ENCODE measurements around the gene CDH4.
A peak's percentile ranks its signal among the peaks of the same experiment; 100 is the strongest.

Gene CDH4

DNA sequence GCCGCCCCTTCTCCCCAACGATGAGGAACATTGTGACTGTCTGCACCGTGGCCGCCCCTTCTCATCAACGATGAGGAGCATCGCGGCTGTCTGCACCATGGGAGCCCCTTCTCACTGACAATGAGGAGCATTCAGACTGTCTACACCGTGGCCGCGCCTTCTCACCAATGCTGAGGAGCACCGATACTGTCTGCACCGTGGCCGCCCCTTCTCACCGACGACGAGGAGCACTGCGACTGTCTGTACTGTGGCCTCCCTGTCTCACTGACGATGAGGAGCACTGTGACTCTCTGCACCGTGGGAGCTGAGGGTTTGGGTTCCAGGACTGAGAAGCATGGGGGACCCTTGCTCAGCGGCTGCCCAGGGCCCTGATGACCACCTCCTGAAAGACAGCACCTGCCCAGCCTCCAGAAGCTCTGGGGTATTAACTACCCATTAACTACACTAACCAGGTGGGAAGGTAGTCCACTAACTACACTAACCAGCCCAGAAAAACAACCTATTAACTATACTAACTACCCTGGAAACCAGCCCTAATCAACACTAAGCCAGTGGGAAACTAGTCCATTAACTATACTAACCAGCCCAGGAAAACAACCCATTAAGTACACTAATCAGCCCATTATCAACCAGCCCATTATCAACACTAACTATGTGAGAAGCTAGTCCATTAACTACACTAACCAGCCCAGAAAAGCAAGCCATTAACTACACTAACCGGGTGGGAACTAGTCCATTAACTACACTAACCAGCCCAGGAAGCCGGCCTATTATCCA is 696.7 kb downstream of the CDH4 start:
- Histone ChIP-seq H3K9me3 (replicated peaks in 1 of 2; ENCODE audit: control insufficient read depth in 2 of 2, insufficient read depth in 1 of 2, low read depth in 1 of 2, low read length in 2 of 2) (no peaks in the 10 kb centered on the region), H2BK120ac (ENCODE audit: low read depth, low read length) (no peak overlapping the region), H2AFZ (ENCODE audit: low read length) (no peak overlapping the region), H2BK12ac (ENCODE audit: low read length) (no peak overlapping the region), H3K79me1 (ENCODE audit: low read depth, low read length) (no peaks in the 10 kb centered on the region), H3K27me3 (ENCODE audit: control insufficient read depth in 3 of 3, insufficient read depth in 3 of 3, low read depth in 1 of 3, low read length in 3 of 3) (no peaks in the 10 kb centered on the region), H3K4me3 (ENCODE audit: low read length in 2 of 2) (peak overlapping the region in 1 of 2 donors; percentile 14), H3K14ac (ENCODE audit: low read length) (no peak overlapping the region), H4K91ac (ENCODE audit: low read depth, low read length, poor library complexity) (no peak overlapping the region), H3K36me3 (replicated peaks in 1 of 2; ENCODE audit: control insufficient read depth in 2 of 2, insufficient read depth in 2 of 2, low read length in 2 of 2) (no peaks in the 10 kb centered on the region), H2BK15ac (ENCODE audit: low read length) (no peak overlapping the region), H3K4me1 (ENCODE audit: control insufficient read depth in 2 of 2, insufficient read depth in 1 of 2, low read depth in 1 of 2, low read length in 2 of 2) (peaks cover 6 to 8% of the 10 kb centered on the region in 2 donors), H3K18ac (ENCODE audit: low read length) (no peak overlapping the region), H3K4ac (ENCODE audit: low read length) (no peak overlapping the region), H3K23ac (ENCODE audit: low read depth, low read length, poor library complexity) (no peak overlapping the region), H4K8ac (ENCODE audit: low read depth, low read length) (no peak overlapping the region), H3K4me2 (ENCODE audit: insufficient read depth, low read length, poor library complexity, severe bottlenecking) (no peak overlapping the region), H2AK5ac (ENCODE audit: low read depth, low read length) (no peak overlapping the region), H2BK5ac (ENCODE audit: low read length) (no peak overlapping the region), H3K27ac (replicated peaks; ENCODE audit: low read length) (no peak overlapping the region), H3K9ac (ENCODE audit: low read depth, low read length, poor library complexity) (no peak overlapping the region)
- no CpG with 5 or more reads among the region's 22 CpGs for WGBS, 2 donors (ENCODE audit: extremely low coverage in 2 of 2, insufficient read length in 2 of 2, insufficient replicate concordance in 1 of 2)
- DNase-seq (ENCODE audit: low spot score) = no peak

- no peak overlapping the region for H3K18ac ChIP-seq (ENCODE audit: low read length)
- H3K4me1 ChIP-seq (ENCODE audit: control insufficient read depth in 2 of 2, insufficient read depth in 1 of 2, low read depth in 1 of 2, low read length in 2 of 2) = peaks cover 6 to 8% of the 10 kb centered on the region in 2 donors
- H3K4me3 ChIP-seq (ENCODE audit: low read length in 2 of 2) = peak overlapping the region in 1 of 2 donors; percentile 14
- H3K27me3 ChIP-seq (ENCODE audit: control insufficient read depth in 3 of 3, insufficient read depth in 3 of 3, low read depth in 1 of 3, low read length in 3 of 3) = no peaks in the 10 kb centered on the region
- H3K4ac ChIP-seq (ENCODE audit: low read length) = no peak overlapping the region
- H4K8ac ChIP-seq (ENCODE audit: low read depth, low read length) = no peak overlapping the region
- H2BK120ac ChIP-seq (ENCODE audit: low read depth, low read length) = no peak overlapping the region
- H3K79me1 ChIP-seq (ENCODE audit: low read depth, low read length) = no peaks in the 10 kb centered on the region
- no peak overlapping the region for H3K4me2 ChIP-seq (ENCODE audit: insufficient read depth, low read length, poor library complexity, severe bottlenecking)
- no peak overlapping the region for H2BK5ac ChIP-seq (ENCODE audit: low read length)
- H3K9me3 ChIP-seq (replicated peaks in 1 of 2; ENCODE audit: control insufficient read depth in 2 of 2, insufficient read depth in 1 of 2, low read depth in 1 of 2, low read length in 2 of 2) = no peaks in the 10 kb centered on the region
- H4K91ac ChIP-seq (ENCODE audit: low read depth, low read length, poor library complexity) = no peak overlapping the region
- H2BK12ac ChIP-seq (ENCODE audit: low read length) = no peak overlapping the region
- no peak overlapping the region for H2AK5ac ChIP-seq (ENCODE audit: low read depth, low read length)
- no peak overlapping the region for H3K23ac ChIP-seq (ENCODE audit: low read depth, low read length, poor library complexity)
- H2BK15ac ChIP-seq (ENCODE audit: low read length) = no peak overlapping the region
- no peak for DNase-seq (ENCODE audit: low spot score)
- H3K14ac ChIP-seq (ENCODE audit: low read length) = no peak overlapping the region
- WGBS, 2 donors (ENCODE audit: extremely low coverage in 2 of 2, insufficient read length in 2 of 2, insufficient replicate concordance in 1 of 2) = no CpG with 5 or more reads among the region's 7 CpGs
- no peak overlapping the region for H3K27ac ChIP-seq (replicated peaks; ENCODE audit: low read length)
- no peaks in the 10 kb centered on the region for H3K36me3 ChIP-seq (replicated peaks in 1 of 2; ENCODE audit: control insufficient read depth in 2 of 2, insufficient read depth in 2 of 2, low read length in 2 of 2)
- H3K9ac ChIP-seq (ENCODE audit: low read depth, low read length, poor library complexity) = no peak overlapping the region
- H2AFZ ChIP-seq (ENCODE audit: low read length) = no peak overlapping the region
These were observed 697.3 kb downstream of the CDH4 start for GRCh38 chr20:61949363-61949713.

GRCh38 chr20:61949714-61950640 is 697.9 kb downstream of the CDH4 start:
- Histone ChIP-seq H3K4me2 (ENCODE audit: insufficient read depth, low read length, poor library complexity, severe bottlenecking) (no peak overlapping the region), H3K23ac (ENCODE audit: low read depth, low read length, poor library complexity) (no peak overlapping the region), H2BK12ac (ENCODE audit: low read length) (no peak overlapping the region), H2BK15ac (ENCODE audit: low read length) (no peak overlapping the region), H3K9ac (ENCODE audit: low read depth, low read length, poor library complexity) (peak overlapping the region; percentile 60), H3K4ac (ENCODE audit: low read length) (no peak overlapping the region), H2AFZ (ENCODE audit: low read length) (no peak overlapping the region), H3K4me3 (ENCODE audit: low read length in 2 of 2) (peak overlapping the region in 1 of 2 donors; percentile 60), H3K9me3 (replicated peaks in 1 of 2; ENCODE audit: control insufficient read depth in 2 of 2, insufficient read depth in 1 of 2, low read depth in 1 of 2, low read length in 2 of 2) (no peaks in the 10 kb centered on the region), H2AK5ac (ENCODE audit: low read depth, low read length) (peak overlapping the region; percentile 52), H3K36me3 (replicated peaks in 1 of 2; ENCODE audit: control insufficient read depth in 2 of 2, insufficient read depth in 2 of 2, low read length in 2 of 2) (no peaks in the 10 kb centered on the region), H4K8ac (ENCODE audit: low read depth, low read length) (no peak overlapping the region), H3K18ac (ENCODE audit: low read length) (peak overlapping the region; percentile 83), H3K27me3 (ENCODE audit: control insufficient read depth in 3 of 3, insufficient read depth in 3 of 3, low read depth in 1 of 3, low read length in 3 of 3) (no peaks in the 10 kb centered on the region), H3K4me1 (ENCODE audit: control insufficient read depth in 2 of 2, insufficient read depth in 1 of 2, low read depth in 1 of 2, low read length in 2 of 2) (peaks cover 6 to 8% of the 10 kb centered on the region in 2 donors), H4K91ac (ENCODE audit: low read depth, low read length, poor library complexity) (no peak overlapping the region), H3K79me1 (ENCODE audit: low read depth, low read length) (no peaks in the 10 kb centered on the region), H2BK120ac (ENCODE audit: low read depth, low read length) (no peak overlapping the region), H3K27ac (replicated peaks; ENCODE audit: low read length) (no peak overlapping the region), H3K14ac (ENCODE audit: low read length) (peak overlapping the region; percentile 71), H2BK5ac (ENCODE audit: low read length) (peak overlapping the region; percentile 39)
- WGBS, 2 donors (ENCODE audit: extremely low coverage in 2 of 2, insufficient read length in 2 of 2, insufficient replicate concordance in 1 of 2) = no CpG with 5 or more reads among the region's 21 CpGs
- no peak for DNase-seq (ENCODE audit: low spot score)

DNA sequence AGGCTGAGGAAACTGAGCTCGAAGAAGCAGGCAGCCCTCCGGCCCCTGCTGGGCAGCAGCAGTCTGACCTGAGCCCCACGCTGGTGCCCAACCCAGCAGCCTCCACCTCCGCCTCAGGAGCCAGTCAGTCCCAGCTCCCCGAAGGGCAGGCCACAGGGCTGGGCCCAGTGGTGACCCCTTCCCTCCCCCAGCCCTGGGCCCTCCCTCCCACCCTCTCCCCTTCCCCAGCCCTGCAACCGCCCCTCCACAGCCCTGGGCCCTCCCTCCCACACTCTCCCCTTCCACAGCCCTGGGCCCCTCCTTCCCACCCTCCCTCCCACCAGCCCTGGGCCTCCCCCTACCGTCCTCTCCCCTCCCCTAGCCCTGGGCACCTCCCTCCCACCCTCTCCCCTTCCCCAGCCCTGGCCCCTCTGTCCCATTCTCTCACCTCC is 698.6 kb downstream of the CDH4 start:
- no peak overlapping the region for H3K18ac ChIP-seq (ENCODE audit: low read length)
- H3K4me2 ChIP-seq (ENCODE audit: insufficient read depth, low read length, poor library complexity, severe bottlenecking) = no peak overlapping the region
- DNase-seq (ENCODE audit: low spot score) = no peak
- H3K4me1 ChIP-seq (ENCODE audit: control insufficient read depth in 2 of 2, insufficient read depth in 1 of 2, low read depth in 1 of 2, low read length in 2 of 2) = peaks cover 6 to 8% of the 10 kb centered on the region in 2 donors
- WGBS, 2 donors (ENCODE audit: extremely low coverage in 2 of 2, insufficient read length in 2 of 2, insufficient replicate concordance in 1 of 2) = no CpG with 5 or more reads among the region's 7 CpGs
- no peaks in the 10 kb centered on the region for H3K9me3 ChIP-seq (replicated peaks in 1 of 2; ENCODE audit: control insufficient read depth in 2 of 2, insufficient read depth in 1 of 2, low read depth in 1 of 2, low read length in 2 of 2)
- H3K23ac ChIP-seq (ENCODE audit: low read depth, low read length, poor library complexity) = no peak overlapping the region
- no peak overlapping the region for H2BK12ac ChIP-seq (ENCODE audit: low read length)
- H2AK5ac ChIP-seq (ENCODE audit: low read depth, low read length) = no peak overlapping the region
- H3K4me3 ChIP-seq (ENCODE audit: low read length in 2 of 2) = peak overlapping the region in 1 of 2 donors; percentile 60
- no peaks in the 10 kb centered on the region for H3K36me3 ChIP-seq (replicated peaks in 1 of 2; ENCODE audit: control insufficient read depth in 2 of 2, insufficient read depth in 2 of 2, low read length in 2 of 2)
- H3K14ac ChIP-seq (ENCODE audit: low read length) = peak overlapping the region; percentile 71
- H2BK15ac ChIP-seq (ENCODE audit: low read length) = no peak overlapping the region
- no peak overlapping the region for H2AFZ ChIP-seq (ENCODE audit: low read length)
- no peak overlapping the region for H4K8ac ChIP-seq (ENCODE audit: low read depth, low read length)
- H2BK5ac ChIP-seq (ENCODE audit: low read length) = no peak overlapping the region
- no peaks in the 10 kb centered on the region for H3K79me1 ChIP-seq (ENCODE audit: low read depth, low read length)
- no peak overlapping the region for H4K91ac ChIP-seq (ENCODE audit: low read depth, low read length, poor library complexity)
- no peak overlapping the region for H3K4ac ChIP-seq (ENCODE audit: low read length)
- no peaks in the 10 kb centered on the region for H3K27me3 ChIP-seq (ENCODE audit: control insufficient read depth in 3 of 3, insufficient read depth in 3 of 3, low read depth in 1 of 3, low read length in 3 of 3)
- H3K9ac ChIP-seq (ENCODE audit: low read depth, low read length, poor library complexity) = no peak overlapping the region
- H2BK120ac ChIP-seq (ENCODE audit: low read depth, low read length) = no peak overlapping the region
- no peak overlapping the region for H3K27ac ChIP-seq (replicated peaks; ENCODE audit: low read length)
